GM23338 (cell line): Measurements from ENCODE around the gene ZBTB8A. TPM values are rescaled to one million over a fixed set of nuclear protein-coding genes. Genes with fewer than 3 reads are reported as not detected.

ENCODE experiments used
- ATAC-seq: fragments of 200-7000 bp; cut with Tn5 transposase; 3 replicates; pipeline ENCODE4 v1.9.1; 2020
- DNase-seq: peaks from one replicate; pipeline ENCODE4 v3.0.0-alpha.2; 2015; ENCODE audit warnings: low spot score
- H2AFZ ChIP-seq: fragments of 200-600 bp; sonication (generic); 2 replicates; pipeline ENCODE4 v1.8.0; 2016; ENCODE audit warnings: antibody characterized with exemption, mild to moderate bottlenecking, moderate library complexity
- H3F3A ChIP-seq: fragments of 200-600 bp; sonication (generic); replicated peaks from 2 replicates; pipeline ENCODE4 v1.8.0; 2017; ENCODE audit warnings: antibody characterized with exemption, mixed run types, low read depth
- H3K27ac ChIP-seq: fragments of 200-600 bp; sonication (generic); 2 replicates; pipeline ENCODE4 v1.6.1; 2016; ENCODE audit warnings: low read depth
- H3K27me3 ChIP-seq: fragments of 200-600 bp; sonication (generic); 2 replicates; pipeline ENCODE4 v1.8.0; 2016; ENCODE audit warnings: mild to moderate bottlenecking, mixed run types, moderate library complexity; ENCODE audit not compliant: insufficient read depth
- H3K36me3 ChIP-seq: fragments of 200-600 bp; sonication (generic); 2 replicates; pipeline ENCODE4 v1.8.0; 2016; ENCODE audit warnings: mild to moderate bottlenecking; ENCODE audit not compliant: insufficient read depth
- H3K4me1 ChIP-seq: fragments of 200-600 bp; sonication (generic); 2 replicates; pipeline ENCODE4 v1.8.0; 2016; ENCODE audit warnings: mild to moderate bottlenecking, moderate library complexity; ENCODE audit not compliant: insufficient read depth
- H3K4me2 ChIP-seq: fragments of 200-600 bp; sonication (generic); 2 replicates; pipeline ENCODE4 v1.7.1; 2017; ENCODE audit warnings: mixed run types
- H3K4me3 ChIP-seq: fragments of 200-600 bp; sonication (generic); 2 replicates; pipeline ENCODE4 v1.6.1; 2016; ENCODE audit warnings: mixed run types
- H3K79me2 ChIP-seq: fragments of 200-600 bp; sonication (generic); replicated peaks from 2 replicates; pipeline ENCODE4 v1.8.0; 2017; ENCODE audit warnings: mild to moderate bottlenecking; ENCODE audit not compliant: insufficient read depth
- H3K9me2 ChIP-seq: fragments of 200-600 bp; sonication (generic); 2 replicates; pipeline ENCODE4 v1.8.0; 2017; ENCODE audit not compliant: insufficient read depth
- H4K20me1 ChIP-seq: fragments of 200-600 bp; sonication (generic); replicated peaks from 2 replicates; pipeline ENCODE4 v1.8.0; 2017; ENCODE audit warnings: mild to moderate bottlenecking; ENCODE audit not compliant: insufficient read depth
- H3K27ac Mint-ChIP-seq: 2 replicates; pipeline ENCODE4 v1.8.0; 2020; ENCODE audit warnings: inconsistent platforms, mild to moderate bottlenecking, moderate library complexity, mixed read lengths
- H3K27me3 Mint-ChIP-seq: 3 replicates; pipeline ENCODE4 v1.8.0; 2022; ENCODE audit warnings: low read depth, mild to moderate bottlenecking, moderate library complexity, mixed read lengths, inconsistent platforms; ENCODE audit not compliant: insufficient read depth, poor library complexity
- H3K36me3 Mint-ChIP-seq: 3 replicates; pipeline ENCODE4 v1.8.0; 2021; ENCODE audit warnings: low read depth, mild to moderate bottlenecking, inconsistent platforms, moderate library complexity, mixed read lengths
- H3K4me1 Mint-ChIP-seq: 3 replicates; pipeline ENCODE4 v1.8.0; 2020; ENCODE audit warnings: mild to moderate bottlenecking, inconsistent platforms, mixed read lengths
- H3K4me3 Mint-ChIP-seq: 3 replicates; pipeline ENCODE4 v1.8.0; 2021; ENCODE audit warnings: moderate library complexity, mild to moderate bottlenecking, inconsistent platforms, mixed read lengths
- H3K9me3 Mint-ChIP-seq: 3 replicates; pipeline ENCODE4 v1.8.0; 2020; ENCODE audit warnings: moderate library complexity, mild to moderate bottlenecking, inconsistent platforms, mixed read lengths
- CREB1 ChIP-seq: fragments of 250-450 bp; sonication (Bioruptor Pico); IDR thresholded peaks from 2 replicates; pipeline ENCODE4 v1.5.0; 2020; ENCODE audit warnings: low read depth, mild to moderate bottlenecking, moderate library complexity
- EZH2 ChIP-seq: fragments of 200-600 bp; sonication (generic); IDR thresholded peaks from one replicate; pipeline ENCODE4 v1.8.0; 2017; ENCODE audit warnings: antibody characterized with exemption, mild to moderate bottlenecking, low read depth; ENCODE audit not compliant: unreplicated experiment
- EZH2phosphoT487 ChIP-seq: fragments of 200-600 bp; sonication (generic); IDR thresholded peaks from one replicate; pipeline ENCODE4 v1.8.1; 2018; ENCODE audit warnings: antibody characterized with exemption; ENCODE audit not compliant: unreplicated experiment
- STAT1 ChIP-seq: IDR thresholded peaks from one replicate; pipeline ENCODE4 v1.6.1; 2016; ENCODE audit warnings: antibody characterized with exemption; ENCODE audit not compliant: unreplicated experiment
- ZNF331 ChIP-seq: fragments of 250-450 bp; sonication (Bioruptor Pico); IDR thresholded peaks from 2 replicates; pipeline ENCODE4 v1.5.0; 2020; ENCODE audit warnings: low read depth, mild to moderate bottlenecking, moderate library complexity
- polyA plus RNA-seq: library from polyadenylated mRNA; unstranded; fragments of >200 nt; fragmentation: Nextera tagmentation; extraction: Ambion mirVana; gene quantifications from 2 replicates; pipeline ENCODE4 v1.2.1, GENCODE V29; 2016
- total RNA-seq: library from RNA; depleted of rRNA; stranded (reverse); fragments of >200 nt; shearing (Covaris generic); gene quantifications from 2 replicates; pipeline ENCODE4 v1.2.3, GENCODE V29; 2014
- TF ChIP-seq, protein P1 (sequence below): IDR thresholded peaks from 2 replicates; pipeline ENCODE4 v1.6.1; 2016; ENCODE audit warnings: antibody characterized with exemption
- TF ChIP-seq, protein P2 (sequence below): IDR thresholded peaks from one replicate; pipeline ENCODE4 v1.6.1; 2018; ENCODE audit warnings: antibody characterized with exemption; ENCODE audit not compliant: unreplicated experiment
- TF ChIP-seq, protein P3 (sequence below): fragments of 250-450 bp; sonication (Bioruptor Pico); IDR thresholded peaks from 2 replicates; pipeline ENCODE4 v1.5.0; 2020; ENCODE audit warnings: mild to moderate bottlenecking, moderate library complexity

Gene ZBTB8A
- total and polyA plus RNA-seq, 2 experiments from 2014 or later, result 6.1 to 8.4 TPM

DNA sequence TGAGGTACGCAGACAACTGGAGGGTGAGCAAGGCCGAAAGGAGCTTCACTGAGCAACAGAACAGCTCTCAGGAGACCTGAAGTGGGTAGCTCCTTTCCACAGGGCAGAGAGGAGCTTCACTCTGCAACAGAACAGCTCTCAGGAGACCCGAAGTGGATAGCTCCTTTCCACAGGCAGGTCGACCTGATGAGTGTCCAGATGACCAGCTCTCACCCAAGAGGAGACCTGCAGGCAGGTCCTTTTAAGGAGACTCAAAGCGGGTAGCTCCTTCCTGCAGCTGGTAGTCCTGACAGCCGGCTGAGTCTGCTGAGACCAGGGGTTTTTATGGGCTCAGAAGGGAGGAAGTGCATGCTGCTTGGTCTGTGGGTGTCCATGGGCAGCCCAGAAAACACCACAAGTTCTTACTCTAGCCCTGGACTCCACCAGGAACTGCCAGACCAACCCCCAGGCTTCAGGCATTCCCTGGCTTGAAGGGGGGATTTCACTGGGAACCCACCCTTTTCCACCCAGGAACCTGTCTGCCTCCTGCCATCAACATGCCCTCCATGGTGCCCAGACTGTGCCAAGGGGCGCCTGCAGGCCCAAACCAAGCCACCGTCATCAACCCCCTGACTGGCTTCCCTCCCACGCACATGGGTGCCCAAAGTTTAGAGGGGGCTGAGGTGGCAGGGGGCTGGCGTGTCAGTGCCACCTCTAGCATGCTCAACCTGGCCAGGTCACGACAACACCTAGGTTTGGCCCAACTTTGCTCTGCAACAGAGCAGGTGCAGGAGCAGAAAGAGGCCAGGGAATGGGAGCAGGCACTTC lies 67.5 kb downstream of the ZBTB8A start:
- TF ChIP-seq ZNF331 (CRISPR knock-in tag) (no peak), EZH2 (no peak), EZH2phosphoT487 (no peak), STAT1 (no peak)
- TF ChIP-seq, protein P1, sequence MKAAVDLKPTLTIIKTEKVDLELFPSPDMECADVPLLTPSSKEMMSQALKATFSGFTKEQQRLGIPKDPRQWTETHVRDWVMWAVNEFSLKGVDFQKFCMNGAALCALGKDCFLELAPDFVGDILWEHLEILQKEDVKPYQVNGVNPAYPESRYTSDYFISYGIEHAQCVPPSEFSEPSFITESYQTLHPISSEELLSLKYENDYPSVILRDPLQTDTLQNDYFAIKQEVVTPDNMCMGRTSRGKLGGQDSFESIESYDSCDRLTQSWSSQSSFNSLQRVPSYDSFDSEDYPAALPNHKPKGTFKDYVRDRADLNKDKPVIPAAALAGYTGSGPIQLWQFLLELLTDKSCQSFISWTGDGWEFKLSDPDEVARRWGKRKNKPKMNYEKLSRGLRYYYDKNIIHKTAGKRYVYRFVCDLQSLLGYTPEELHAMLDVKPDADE, result no peak
- TF ChIP-seq, protein P2, sequence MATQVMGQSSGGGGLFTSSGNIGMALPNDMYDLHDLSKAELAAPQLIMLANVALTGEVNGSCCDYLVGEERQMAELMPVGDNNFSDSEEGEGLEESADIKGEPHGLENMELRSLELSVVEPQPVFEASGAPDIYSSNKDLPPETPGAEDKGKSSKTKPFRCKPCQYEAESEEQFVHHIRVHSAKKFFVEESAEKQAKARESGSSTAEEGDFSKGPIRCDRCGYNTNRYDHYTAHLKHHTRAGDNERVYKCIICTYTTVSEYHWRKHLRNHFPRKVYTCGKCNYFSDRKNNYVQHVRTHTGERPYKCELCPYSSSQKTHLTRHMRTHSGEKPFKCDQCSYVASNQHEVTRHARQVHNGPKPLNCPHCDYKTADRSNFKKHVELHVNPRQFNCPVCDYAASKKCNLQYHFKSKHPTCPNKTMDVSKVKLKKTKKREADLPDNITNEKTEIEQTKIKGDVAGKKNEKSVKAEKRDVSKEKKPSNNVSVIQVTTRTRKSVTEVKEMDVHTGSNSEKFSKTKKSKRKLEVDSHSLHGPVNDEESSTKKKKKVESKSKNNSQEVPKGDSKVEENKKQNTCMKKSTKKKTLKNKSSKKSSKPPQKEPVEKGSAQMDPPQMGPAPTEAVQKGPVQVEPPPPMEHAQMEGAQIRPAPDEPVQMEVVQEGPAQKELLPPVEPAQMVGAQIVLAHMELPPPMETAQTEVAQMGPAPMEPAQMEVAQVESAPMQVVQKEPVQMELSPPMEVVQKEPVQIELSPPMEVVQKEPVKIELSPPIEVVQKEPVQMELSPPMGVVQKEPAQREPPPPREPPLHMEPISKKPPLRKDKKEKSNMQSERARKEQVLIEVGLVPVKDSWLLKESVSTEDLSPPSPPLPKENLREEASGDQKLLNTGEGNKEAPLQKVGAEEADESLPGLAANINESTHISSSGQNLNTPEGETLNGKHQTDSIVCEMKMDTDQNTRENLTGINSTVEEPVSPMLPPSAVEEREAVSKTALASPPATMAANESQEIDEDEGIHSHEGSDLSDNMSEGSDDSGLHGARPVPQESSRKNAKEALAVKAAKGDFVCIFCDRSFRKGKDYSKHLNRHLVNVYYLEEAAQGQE, result no peak
- Histone ChIP-seq H3K36me3 (no peaks in the 10 kb centered on the region), H3K79me2 (no peaks in the 10 kb centered on the region), H3F3A (no peaks in the 10 kb centered on the region; the same call in 1 of the 2 replicates), H3K9me2 (no peaks in the 10 kb centered on the region), H3K4me2 (no peak overlapping the region), H3K27me3 (no peaks in the 10 kb centered on the region), H4K20me1 (no peaks in the 10 kb centered on the region), H2AFZ (no peak overlapping the region), H3K4me1 (no peaks in the 10 kb centered on the region), H3K4me3 (no peak overlapping the region), H3K27ac (no peak overlapping the region)
- no peak; the same call in 2 of the 3 replicates for ATAC-seq
- H3K4me1 Mint-ChIP-seq, result no peaks in the 10 kb centered on the region
- no peak overlapping the region for H3K4me3 Mint-ChIP-seq
- H3K27ac Mint-ChIP-seq, result no peak overlapping the region
- DNase-seq, result no peak
- H3K27me3 Mint-ChIP-seq, result peaks cover 3% of the 10 kb centered on the region
- H3K9me3 Mint-ChIP-seq, result no peaks in the 10 kb centered on the region
- no peaks in the 10 kb centered on the region for H3K36me3 Mint-ChIP-seq

DNA sequence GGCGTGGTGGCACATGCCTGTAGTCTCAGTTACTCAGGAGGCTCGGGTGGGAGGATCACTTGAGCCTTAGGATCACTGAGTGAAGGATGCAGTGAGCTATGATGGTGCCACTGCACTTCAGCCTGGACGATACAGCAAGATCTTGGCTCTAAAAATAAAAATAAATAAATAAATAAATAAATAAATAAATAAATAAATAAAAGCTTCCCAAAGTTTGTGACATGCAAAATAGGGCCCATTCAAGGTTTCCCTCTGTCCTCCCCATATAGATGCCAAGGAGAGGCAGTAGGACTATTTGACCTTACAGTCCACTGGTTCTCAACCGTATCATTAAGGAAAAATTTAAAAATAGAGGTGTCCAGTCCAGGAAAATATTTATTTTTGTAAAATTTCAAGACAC lies 70.0 kb downstream of the ZBTB8A start:
- H3K27me3 ChIP-seq, result no peaks in the 10 kb centered on the region
- H3K27ac ChIP-seq, result no peak overlapping the region
- Mint-ChIP-seq H3K27me3 (peaks cover 5% of the 10 kb centered on the region), H3K4me1 (peaks cover 5% of the 10 kb centered on the region; the same call in 2 of the 3 replicates), H3K36me3 (no peaks in the 10 kb centered on the region), H3K4me3 (no peak overlapping the region), H3K9me3 (no peaks in the 10 kb centered on the region), H3K27ac (no peak overlapping the region)
- H2AFZ ChIP-seq, result no peak overlapping the region
- no peaks in the 10 kb centered on the region for H3K36me3 ChIP-seq
- no peaks in the 10 kb centered on the region for H3K79me2 ChIP-seq
- DNase-seq (no peak), ATAC-seq (no peak)
- H4K20me1 ChIP-seq, result no peaks in the 10 kb centered on the region
- H3K9me2 ChIP-seq, result no peaks in the 10 kb centered on the region
- H3K4me3 ChIP-seq, result no peak overlapping the region
- no peaks in the 10 kb centered on the region for H3K4me1 ChIP-seq
- H3F3A ChIP-seq, result no peaks in the 10 kb centered on the region; the same call in 1 of the 2 replicates
- H3K4me2 ChIP-seq, result no peak overlapping the region
- no peak for TF ChIP-seq CREB1 (CRISPR knock-in tag)
- TF ChIP-seq EZH2phosphoT487, result no peak
- TF ChIP-seq, protein P1, result no peak
- TF ChIP-seq, protein P3, sequence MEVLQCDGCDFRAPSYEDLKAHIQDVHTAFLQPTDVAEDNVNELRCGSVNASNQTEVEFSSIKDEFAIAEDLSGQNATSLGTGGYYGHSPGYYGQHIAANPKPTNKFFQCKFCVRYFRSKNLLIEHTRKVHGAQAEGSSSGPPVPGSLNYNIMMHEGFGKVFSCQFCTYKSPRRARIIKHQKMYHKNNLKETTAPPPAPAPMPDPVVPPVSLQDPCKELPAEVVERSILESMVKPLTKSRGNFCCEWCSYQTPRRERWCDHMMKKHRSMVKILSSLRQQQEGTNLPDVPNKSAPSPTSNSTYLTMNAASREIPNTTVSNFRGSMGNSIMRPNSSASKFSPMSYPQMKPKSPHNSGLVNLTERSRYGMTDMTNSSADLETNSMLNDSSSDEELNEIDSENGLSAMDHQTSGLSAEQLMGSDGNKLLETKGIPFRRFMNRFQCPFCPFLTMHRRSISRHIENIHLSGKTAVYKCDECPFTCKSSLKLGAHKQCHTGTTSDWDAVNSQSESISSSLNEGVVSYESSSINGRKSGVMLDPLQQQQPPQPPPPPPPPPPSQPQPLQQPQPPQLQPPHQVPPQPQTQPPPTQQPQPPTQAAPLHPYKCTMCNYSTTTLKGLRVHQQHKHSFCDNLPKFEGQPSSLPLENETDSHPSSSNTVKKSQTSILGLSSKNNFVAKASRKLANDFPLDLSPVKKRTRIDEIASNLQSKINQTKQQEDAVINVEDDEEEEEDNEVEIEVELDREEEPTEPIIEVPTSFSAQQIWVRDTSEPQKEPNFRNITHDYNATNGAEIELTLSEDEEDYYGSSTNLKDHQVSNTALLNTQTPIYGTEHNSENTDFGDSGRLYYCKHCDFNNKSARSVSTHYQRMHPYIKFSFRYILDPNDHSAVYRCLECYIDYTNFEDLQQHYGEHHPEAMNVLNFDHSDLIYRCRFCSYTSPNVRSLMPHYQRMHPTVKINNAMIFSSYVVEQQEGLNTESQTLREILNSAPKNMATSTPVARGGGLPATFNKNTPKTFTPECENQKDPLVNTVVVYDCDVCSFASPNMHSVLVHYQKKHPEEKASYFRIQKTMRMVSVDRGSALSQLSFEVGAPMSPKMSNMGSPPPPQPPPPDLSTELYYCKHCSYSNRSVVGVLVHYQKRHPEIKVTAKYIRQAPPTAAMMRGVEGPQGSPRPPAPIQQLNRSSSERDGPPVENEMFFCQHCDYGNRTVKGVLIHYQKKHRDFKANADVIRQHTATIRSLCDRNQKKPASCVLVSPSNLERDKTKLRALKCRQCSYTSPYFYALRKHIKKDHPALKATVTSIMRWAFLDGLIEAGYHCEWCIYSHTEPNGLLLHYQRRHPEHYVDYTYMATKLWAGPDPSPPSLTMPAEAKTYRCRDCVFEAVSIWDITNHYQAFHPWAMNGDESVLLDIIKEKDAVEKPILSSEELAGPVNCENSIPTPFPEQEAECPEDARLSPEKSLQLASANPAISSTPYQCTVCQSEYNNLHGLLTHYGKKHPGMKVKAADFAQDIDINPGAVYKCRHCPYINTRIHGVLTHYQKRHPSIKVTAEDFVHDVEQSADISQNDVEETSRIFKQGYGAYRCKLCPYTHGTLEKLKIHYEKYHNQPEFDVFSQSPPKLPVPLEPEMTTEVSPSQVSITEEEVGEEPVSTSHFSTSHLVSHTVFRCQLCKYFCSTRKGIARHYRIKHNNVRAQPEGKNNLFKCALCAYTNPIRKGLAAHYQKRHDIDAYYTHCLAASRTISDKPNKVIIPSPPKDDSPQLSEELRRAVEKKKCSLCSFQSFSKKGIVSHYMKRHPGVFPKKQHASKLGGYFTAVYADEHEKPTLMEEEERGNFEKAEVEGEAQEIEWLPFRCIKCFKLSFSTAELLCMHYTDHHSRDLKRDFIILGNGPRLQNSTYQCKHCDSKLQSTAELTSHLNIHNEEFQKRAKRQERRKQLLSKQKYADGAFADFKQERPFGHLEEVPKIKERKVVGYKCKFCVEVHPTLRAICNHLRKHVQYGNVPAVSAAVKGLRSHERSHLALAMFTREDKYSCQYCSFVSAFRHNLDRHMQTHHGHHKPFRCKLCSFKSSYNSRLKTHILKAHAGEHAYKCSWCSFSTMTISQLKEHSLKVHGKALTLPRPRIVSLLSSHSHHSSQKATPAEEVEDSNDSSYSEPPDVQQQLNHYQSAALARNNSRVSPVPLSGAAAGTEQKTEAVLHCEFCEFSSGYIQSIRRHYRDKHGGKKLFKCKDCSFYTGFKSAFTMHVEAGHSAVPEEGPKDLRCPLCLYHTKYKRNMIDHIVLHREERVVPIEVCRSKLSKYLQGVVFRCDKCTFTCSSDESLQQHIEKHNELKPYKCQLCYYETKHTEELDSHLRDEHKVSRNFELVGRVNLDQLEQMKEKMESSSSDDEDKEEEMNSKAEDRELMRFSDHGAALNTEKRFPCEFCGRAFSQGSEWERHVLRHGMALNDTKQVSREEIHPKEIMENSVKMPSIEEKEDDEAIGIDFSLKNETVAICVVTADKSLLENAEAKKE (CRISPR knock-in tag), result no peak
